ENCODE data around the gene MYO18A. TPM values are rescaled to one million over a fixed set of nuclear protein-coding genes. Genes with fewer than 3 reads are reported as not detected.

The MYO18A gene
- total RNA-seq, 2 donors from 2014 or later, result 43.8 to 56.7 TPM

GRCh38 chr17:29054835-29055234, 125.4 kb downstream of the MYO18A start:
- no peak overlapping the region for H3K4me3 Mint-ChIP-seq
- no peaks in the 10 kb centered on the region for H3K4me1 ChIP-seq (ENCODE audit: control insufficient read depth, insufficient read depth, low read length)
- H3K4me1 Mint-ChIP-seq, result no peaks in the 10 kb centered on the region
- no peaks in the 10 kb centered on the region for H3K36me3 Mint-ChIP-seq (ENCODE audit: low read depth)
- H3K36me3 ChIP-seq (ENCODE audit: control insufficient read depth, insufficient read depth, low read length), result no peaks in the 10 kb centered on the region
- H3K9me3 ChIP-seq (ENCODE audit: control insufficient read depth, low read length), result no peaks in the 10 kb centered on the region
- TF ChIP-seq CTCF (conservative IDR thresholded peaks at IDR 0.05), result no peak
- no peaks in the 10 kb centered on the region for H3K9me3 Mint-ChIP-seq
- H3K27ac ChIP-seq (ENCODE audit: low read depth, low read length), result peak overlapping the region; percentile 67
- WGBS, 2 experiments (ENCODE audit: insufficient coverage in 1 of 2, insufficient read length in 1 of 2), result 76 to 91% methylated on average over 10 of the region's 10 CpGs
- no peak for DNase-seq
- H3K27me3 ChIP-seq (ENCODE audit: control insufficient read depth, insufficient read depth, low read length, poor library complexity, severe bottlenecking), result no peaks in the 10 kb centered on the region
- no peaks in the 10 kb centered on the region for H3K27me3 Mint-ChIP-seq (ENCODE audit: insufficient read depth)
- no peak overlapping the region for H3K27ac Mint-ChIP-seq
- no peak overlapping the region for H3K9ac ChIP-seq (ENCODE audit: extremely low read depth, low read length, poor library complexity, severe bottlenecking)
- H3K4me3 ChIP-seq (ENCODE audit: low read length), result no peak overlapping the region

GRCh38 chr17:29051731-29052130, 128.5 kb downstream of the MYO18A start:
- Mint-ChIP-seq H3K9me3 (no peaks in the 10 kb centered on the region), H3K4me3 (no peak overlapping the region), H3K36me3 (ENCODE audit: low read depth) (no peaks in the 10 kb centered on the region), H3K4me1 (peaks cover 6% of the 10 kb centered on the region), H3K27me3 (ENCODE audit: insufficient read depth) (no peaks in the 10 kb centered on the region), H3K27ac (no peak overlapping the region)
- Histone ChIP-seq H3K9me3 (ENCODE audit: control insufficient read depth, low read length) (no peaks in the 10 kb centered on the region), H3K27me3 (ENCODE audit: control insufficient read depth, insufficient read depth, low read length, poor library complexity, severe bottlenecking) (no peaks in the 10 kb centered on the region), H3K4me3 (ENCODE audit: low read length) (no peak overlapping the region), H3K36me3 (ENCODE audit: control insufficient read depth, insufficient read depth, low read length) (no peaks in the 10 kb centered on the region), H3K9ac (ENCODE audit: extremely low read depth, low read length, poor library complexity, severe bottlenecking) (no peak overlapping the region), H3K27ac (ENCODE audit: low read depth, low read length) (peak overlapping the region; percentile 59), H3K4me1 (ENCODE audit: control insufficient read depth, insufficient read depth, low read length) (peaks cover 7% of the 10 kb centered on the region)
- 93 to 94% methylated on average over 3 to 6 of the region's 6 CpGs for WGBS, 2 experiments (ENCODE audit: insufficient coverage in 1 of 2, insufficient read length in 1 of 2)
- no peak for DNase-seq
- no peak for TF ChIP-seq CTCF (conservative IDR thresholded peaks at IDR 0.05)

GRCh38 chr17:29051194-29051593, 129.0 kb downstream of the MYO18A start:
- TF ChIP-seq CTCF (conservative IDR thresholded peaks at IDR 0.05), result no peak
- H3K4me3 Mint-ChIP-seq, result no peak overlapping the region
- Histone ChIP-seq H3K36me3 (ENCODE audit: control insufficient read depth, insufficient read depth, low read length) (no peaks in the 10 kb centered on the region), H3K4me3 (ENCODE audit: low read length) (no peak overlapping the region), H3K9me3 (ENCODE audit: control insufficient read depth, low read length) (no peaks in the 10 kb centered on the region), H3K27ac (ENCODE audit: low read depth, low read length) (peak overlapping the region; percentile 59), H3K4me1 (ENCODE audit: control insufficient read depth, insufficient read depth, low read length) (peaks cover 7% of the 10 kb centered on the region), H3K27me3 (ENCODE audit: control insufficient read depth, insufficient read depth, low read length, poor library complexity, severe bottlenecking) (no peaks in the 10 kb centered on the region), H3K9ac (ENCODE audit: extremely low read depth, low read length, poor library complexity, severe bottlenecking) (no peak overlapping the region)
- H3K9me3 Mint-ChIP-seq, result no peaks in the 10 kb centered on the region
- peaks cover 11% of the 10 kb centered on the region for H3K4me1 Mint-ChIP-seq
- DNase-seq, result no peak
- no peaks in the 10 kb centered on the region for H3K36me3 Mint-ChIP-seq (ENCODE audit: low read depth)
- H3K27me3 Mint-ChIP-seq (ENCODE audit: insufficient read depth), result no peaks in the 10 kb centered on the region
- 91 to 100% methylated on average over 3 to 11 of the region's 12 CpGs for WGBS, 2 experiments (ENCODE audit: insufficient coverage in 1 of 2, insufficient read length in 1 of 2)
- no peak overlapping the region for H3K27ac Mint-ChIP-seq

Measured in endodermal cell (in vitro differentiated cells).